ENCODE data around the gene CHN2.

GRCh38 chr7:29408841-29409243 lies 214.3 kb downstream of the CHN2 start:
- TF ChIP-seq, protein P1, sequence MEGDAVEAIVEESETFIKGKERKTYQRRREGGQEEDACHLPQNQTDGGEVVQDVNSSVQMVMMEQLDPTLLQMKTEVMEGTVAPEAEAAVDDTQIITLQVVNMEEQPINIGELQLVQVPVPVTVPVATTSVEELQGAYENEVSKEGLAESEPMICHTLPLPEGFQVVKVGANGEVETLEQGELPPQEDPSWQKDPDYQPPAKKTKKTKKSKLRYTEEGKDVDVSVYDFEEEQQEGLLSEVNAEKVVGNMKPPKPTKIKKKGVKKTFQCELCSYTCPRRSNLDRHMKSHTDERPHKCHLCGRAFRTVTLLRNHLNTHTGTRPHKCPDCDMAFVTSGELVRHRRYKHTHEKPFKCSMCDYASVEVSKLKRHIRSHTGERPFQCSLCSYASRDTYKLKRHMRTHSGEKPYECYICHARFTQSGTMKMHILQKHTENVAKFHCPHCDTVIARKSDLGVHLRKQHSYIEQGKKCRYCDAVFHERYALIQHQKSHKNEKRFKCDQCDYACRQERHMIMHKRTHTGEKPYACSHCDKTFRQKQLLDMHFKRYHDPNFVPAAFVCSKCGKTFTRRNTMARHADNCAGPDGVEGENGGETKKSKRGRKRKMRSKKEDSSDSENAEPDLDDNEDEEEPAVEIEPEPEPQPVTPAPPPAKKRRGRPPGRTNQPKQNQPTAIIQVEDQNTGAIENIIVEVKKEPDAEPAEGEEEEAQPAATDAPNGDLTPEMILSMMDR (IDR thresholded peaks at IDR 0.05): peak; percentile 85 to 91 (median 86)
- no peak for TF ChIP-seq POLR2AphosphoS5 (IDR thresholded peaks at IDR 0.05)
